Uterus (tissue), 2 donors: Measurements from ENCODE around the gene BSN.

ENCODE experiments used
- CTCF ChIP-seq, 4 experiments: fragments of 200-600 bp in 2 of 4; fragments of 450-650 bp in 2 of 4; sonication (generic) in 2 of 4; IDR thresholded peaks; one replicate each; pipeline ENCODE4 v1.5.1; 2016 to 2019; ENCODE audit warnings: antibody characterized with exemption in 4 of 4, mild to moderate bottlenecking in 2 of 4, moderate library complexity in 1 of 4
- POLR2A ChIP-seq, 2 donors: fragments of 450-650 bp; IDR thresholded peaks; one replicate each; pipeline ENCODE4 v1.6.1; 2016; ENCODE audit warnings: antibody characterized with exemption in 2 of 2, mild to moderate bottlenecking in 1 of 2, moderate library complexity in 1 of 2

- TF ChIP-seq CTCF (IDR thresholded peaks at IDR 0.05) (no peak), POLR2A (IDR thresholded peaks at IDR 0.05) (no peak)
These were observed 158.5 kb downstream of the BSN start for GRCh38 chr3:49712631-49713317.
